HG03064 (cell line): ENCODE measurements around the gene ADAM23.

Experiments used
- ATAC-seq: cut with Tn5 transposase; IDR thresholded peaks from one replicate; pipeline ENCODE4 v1.9.1; 2021; ENCODE audit warnings: low read depth; ENCODE audit not compliant: unreplicated experiment

The ADAM23 gene

GRCh38 chr2:206626108-206626507 is 182.8 kb downstream of the ADAM23 start:
- ATAC-seq, result no peak

- ATAC-seq, result no peak
Measured at GRCh38 chr2:206627632-206628031, 184.3 kb downstream of the ADAM23 start.

- no peak for ATAC-seq
Measured at GRCh38 chr2:206631340-206631739, 188.0 kb downstream of the ADAM23 start.

DNA sequence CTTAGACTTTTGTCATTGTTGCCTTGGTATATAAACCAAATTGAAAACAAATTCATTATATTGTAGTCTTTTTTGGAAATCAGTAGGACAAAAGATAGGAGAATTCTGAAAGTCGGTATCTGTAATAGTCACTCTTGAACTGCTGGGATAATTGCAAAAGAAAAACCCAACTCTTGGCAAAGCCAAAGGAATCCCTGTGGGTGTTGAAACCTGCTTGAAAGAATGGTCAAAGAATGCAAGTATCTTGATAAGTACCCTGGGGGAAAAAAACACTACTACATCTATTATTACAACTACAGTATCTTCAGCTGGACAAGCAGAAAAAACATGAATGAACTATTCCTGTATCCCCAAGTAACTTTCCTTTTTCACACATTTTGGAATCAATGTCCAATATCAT is 191.7 kb downstream of the ADAM23 start:
- no peak for ATAC-seq

GRCh38 chr2:206639636-206640035 is 196.3 kb downstream of the ADAM23 start:
- ATAC-seq, result no peak

DNA sequence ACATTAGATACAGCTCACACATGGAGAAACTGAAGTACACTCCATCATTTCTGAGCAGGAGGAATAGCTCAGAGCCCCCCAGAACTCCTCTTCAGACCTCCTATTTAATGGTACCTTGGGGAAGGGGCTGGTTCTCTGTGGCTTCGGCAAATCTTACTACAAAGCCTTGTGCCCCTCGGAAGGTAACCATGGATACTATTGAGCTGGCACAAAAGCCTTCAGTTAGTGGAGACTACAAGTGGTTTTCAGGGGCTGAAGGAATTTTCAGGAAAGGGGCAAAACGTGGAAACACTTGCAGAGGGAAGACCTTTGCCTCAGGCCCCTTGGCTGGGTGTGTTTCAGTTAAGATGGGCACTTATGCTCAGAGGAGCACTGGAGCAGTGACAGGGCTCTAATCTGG is 197.9 kb downstream of the ADAM23 start:
- no peak for ATAC-seq

GRCh38 chr2:206642075-206643025 is 199.0 kb downstream of the ADAM23 start, which contains the start of gene FAM237A:
Gene FAM237A (plus strand): TSS chr2:206642487. CDS start chr2:206644237, 1,750 bp downstream.
- ATAC-seq, result no peak

GRCh38 chr2:206647985-206648384 is 204.7 kb downstream of the ADAM23 start:
- no peak for ATAC-seq

DNA sequence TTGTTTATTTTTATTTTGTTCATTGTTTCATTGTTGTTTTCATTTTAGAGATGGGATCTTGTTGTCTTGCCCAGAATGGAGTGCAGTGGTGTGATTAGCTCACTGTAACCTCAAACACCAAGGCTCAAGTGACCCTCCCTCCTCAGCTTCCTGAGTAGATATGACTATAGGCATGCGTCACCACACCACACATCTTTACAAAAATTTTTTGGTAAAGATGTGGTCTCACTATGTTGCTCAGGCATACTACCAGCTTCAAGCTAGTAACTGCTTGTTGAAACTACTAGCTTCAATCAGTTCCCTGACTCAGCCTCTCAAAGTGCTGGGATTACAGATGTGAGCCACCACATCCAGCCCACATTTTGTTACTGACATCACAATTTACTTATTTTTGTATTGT is 213.8 kb downstream of the ADAM23 start:
- ATAC-seq, result no peak

DNA sequence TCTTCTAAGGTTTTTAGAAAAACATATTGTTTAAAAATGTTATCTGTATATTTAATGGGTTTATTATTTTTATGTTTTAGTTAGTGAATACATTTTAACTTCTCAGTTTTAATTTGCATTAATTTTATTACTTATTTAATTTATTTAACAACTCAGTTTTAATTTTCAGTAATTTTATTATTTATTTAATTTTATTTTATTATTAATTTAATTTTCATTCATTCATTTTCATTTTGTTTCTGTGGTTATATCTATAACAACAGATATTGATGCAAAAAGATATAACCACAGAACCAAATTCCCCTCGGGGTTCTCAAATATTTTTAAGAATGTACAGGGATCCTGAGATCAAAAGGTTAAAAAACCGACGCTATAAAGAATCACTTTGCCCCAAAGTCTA is 221.9 kb downstream of the ADAM23 start:
- ATAC-seq, result no peak
